ENCODE measurements around the gene BBLN.

- TF ChIP-seq CTCF (IDR thresholded peaks at IDR 0.05) (no peak), POLR2AphosphoS5 (IDR thresholded peaks at IDR 0.05; ENCODE audit: low read depth, low read length) (no peak)
These were observed 14.1 kb upstream of the BBLN start for GRCh38 chr9:128145951-128146351.

Measured in Panc1 (cell line).